ENCODE results near the gene GSTA3.

The GSTA3 gene

GRCh38 chr6:52909531-52909930 lies at the start of gene GSTA3:
TSS of gene GSTA3 (minus strand) at chr6:52909698. CDS start at chr6:52905834, 3,864 bp downstream.
- peaks cover 5% of the 10 kb centered on the region for H3K27me3 ChIP-seq (ENCODE audit: insufficient read depth, low read length, poor library complexity)
- no peak within 1 kb of the TSS for H3K27ac ChIP-seq (ENCODE audit: low read length)
- ATAC-seq (ENCODE audit: insufficient read depth, low read depth) (no peak), DNase-seq (no peak)
- H3K4me3 ChIP-seq (ENCODE audit: low read depth in 1 of 2, low read length in 2 of 2) = no peak within 1 kb of the TSS
- no peaks in the 10 kb centered on the region for H4K20me1 ChIP-seq (ENCODE audit: insufficient read depth, low read length)
- H3K4me2 ChIP-seq (ENCODE audit: insufficient read depth, low read length) = no peak within 1 kb of the TSS
- H3K9me3 ChIP-seq (ENCODE audit: insufficient read depth, low read length, severe bottlenecking) = no peaks in the 10 kb centered on the region
- TF ChIP-seq CTCF (IDR thresholded peaks at IDR 0.05; ENCODE audit: borderline replicate concordance, extremely low read depth, low read length, poor library complexity, severe bottlenecking) (no peak), EZH2 (IDR thresholded peaks at IDR 0.05; ENCODE audit: borderline replicate concordance, low read depth, low read length, severe bottlenecking) (no peak)
- no peaks in the 10 kb centered on the region for H3K36me3 ChIP-seq (ENCODE audit: insufficient read depth, low read length)
- H2AFZ ChIP-seq (ENCODE audit: low read depth, low read length) = no peak within 1 kb of the TSS
- H3K9ac ChIP-seq (ENCODE audit: low read depth, low read length) = no peak within 1 kb of the TSS
- no peaks in the 10 kb centered on the region for H3K4me1 ChIP-seq (ENCODE audit: insufficient read depth, low read length)
- no peaks in the 10 kb centered on the region for H3K79me2 ChIP-seq (ENCODE audit: insufficient read depth, low read length)

- H3K79me2 ChIP-seq (ENCODE audit: insufficient read depth, low read length) = no peaks in the 10 kb centered on the region
- no peaks in the 10 kb centered on the region for H3K9me3 ChIP-seq (ENCODE audit: insufficient read depth, low read length, severe bottlenecking)
- H4K20me1 ChIP-seq (ENCODE audit: insufficient read depth, low read length) = no peaks in the 10 kb centered on the region
- H2AFZ ChIP-seq (ENCODE audit: low read depth, low read length) = no peak overlapping the region
- no peaks in the 10 kb centered on the region for H3K4me1 ChIP-seq (ENCODE audit: insufficient read depth, low read length)
- H3K27me3 ChIP-seq (ENCODE audit: insufficient read depth, low read length, poor library complexity) = peaks cover 8% of the 10 kb centered on the region
- no peak overlapping the region for H3K4me3 ChIP-seq (ENCODE audit: low read depth in 1 of 2, low read length in 2 of 2)
- no peak for TF ChIP-seq CTCF (IDR thresholded peaks at IDR 0.05; ENCODE audit: borderline replicate concordance, extremely low read depth, low read length, poor library complexity, severe bottlenecking)
- TF ChIP-seq EZH2 (IDR thresholded peaks at IDR 0.05; ENCODE audit: borderline replicate concordance, low read depth, low read length, severe bottlenecking) = no peak
- no peak for DNase-seq
- H3K27ac ChIP-seq (ENCODE audit: low read length) = no peak overlapping the region
- no peak overlapping the region for H3K4me2 ChIP-seq (ENCODE audit: insufficient read depth, low read length)
- no peak for ATAC-seq (ENCODE audit: insufficient read depth, low read depth)
- H3K9ac ChIP-seq (ENCODE audit: low read depth, low read length) = no peak overlapping the region
- H3K36me3 ChIP-seq (ENCODE audit: insufficient read depth, low read length) = no peaks in the 10 kb centered on the region
Observed at GRCh38 chr6:52958546-52959255, 49.2 kb upstream of the GSTA3 start.

GRCh38 chr6:52955871-52956270 lies 46.4 kb upstream of the GSTA3 start:
- no peak for DNase-seq
- Histone ChIP-seq H3K27ac (ENCODE audit: low read length) (no peak overlapping the region), H4K20me1 (ENCODE audit: insufficient read depth, low read length) (no peaks in the 10 kb centered on the region), H3K9me3 (ENCODE audit: insufficient read depth, low read length, severe bottlenecking) (no peaks in the 10 kb centered on the region), H3K9ac (ENCODE audit: low read depth, low read length) (no peak overlapping the region), H3K4me3 (ENCODE audit: low read depth in 1 of 2, low read length in 2 of 2) (no peak overlapping the region), H3K27me3 (ENCODE audit: insufficient read depth, low read length, poor library complexity) (peaks cover 8% of the 10 kb centered on the region), H2AFZ (ENCODE audit: low read depth, low read length) (no peak overlapping the region), H3K36me3 (ENCODE audit: insufficient read depth, low read length) (no peaks in the 10 kb centered on the region), H3K4me1 (ENCODE audit: insufficient read depth, low read length) (no peaks in the 10 kb centered on the region), H3K79me2 (ENCODE audit: insufficient read depth, low read length) (no peaks in the 10 kb centered on the region), H3K4me2 (ENCODE audit: insufficient read depth, low read length) (no peak overlapping the region)
- ATAC-seq (ENCODE audit: insufficient read depth, low read depth) = no peak
- no peak for TF ChIP-seq CTCF (IDR thresholded peaks at IDR 0.05; ENCODE audit: borderline replicate concordance, extremely low read depth, low read length, poor library complexity, severe bottlenecking)
- TF ChIP-seq EZH2 (IDR thresholded peaks at IDR 0.05; ENCODE audit: borderline replicate concordance, low read depth, low read length, severe bottlenecking) = no peak
